Measurements from ENCODE around the gene SLC39A8. TPM values are rescaled to one million over a fixed set of nuclear protein-coding genes. Genes with fewer than 3 reads are reported as not detected.

Gene SLC39A8
- total RNA-seq, 4 donors from 2014 or later = 4.4 to 27.0 (median 7.9) TPM

DNA sequence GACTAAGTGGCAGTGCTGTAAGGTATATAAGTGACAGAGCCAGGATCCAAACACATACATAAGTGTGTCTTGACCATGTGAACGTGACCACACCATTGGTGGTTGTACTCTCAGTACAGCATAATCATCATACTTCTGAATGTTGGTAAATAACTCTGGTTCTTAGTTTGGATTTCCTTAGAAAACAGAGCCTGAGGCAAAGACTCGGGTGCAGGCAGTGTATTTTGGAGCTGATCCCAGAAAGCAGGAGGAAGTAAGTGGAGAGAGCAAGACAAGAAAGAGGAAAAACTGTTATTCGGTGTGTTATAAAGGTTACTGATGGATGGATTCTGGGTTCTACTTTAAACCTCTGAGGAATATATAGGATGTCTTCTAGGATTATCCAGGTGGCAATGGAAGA is 127.9 kb downstream of the SLC39A8 start:
- TF ChIP-seq, protein P1, sequence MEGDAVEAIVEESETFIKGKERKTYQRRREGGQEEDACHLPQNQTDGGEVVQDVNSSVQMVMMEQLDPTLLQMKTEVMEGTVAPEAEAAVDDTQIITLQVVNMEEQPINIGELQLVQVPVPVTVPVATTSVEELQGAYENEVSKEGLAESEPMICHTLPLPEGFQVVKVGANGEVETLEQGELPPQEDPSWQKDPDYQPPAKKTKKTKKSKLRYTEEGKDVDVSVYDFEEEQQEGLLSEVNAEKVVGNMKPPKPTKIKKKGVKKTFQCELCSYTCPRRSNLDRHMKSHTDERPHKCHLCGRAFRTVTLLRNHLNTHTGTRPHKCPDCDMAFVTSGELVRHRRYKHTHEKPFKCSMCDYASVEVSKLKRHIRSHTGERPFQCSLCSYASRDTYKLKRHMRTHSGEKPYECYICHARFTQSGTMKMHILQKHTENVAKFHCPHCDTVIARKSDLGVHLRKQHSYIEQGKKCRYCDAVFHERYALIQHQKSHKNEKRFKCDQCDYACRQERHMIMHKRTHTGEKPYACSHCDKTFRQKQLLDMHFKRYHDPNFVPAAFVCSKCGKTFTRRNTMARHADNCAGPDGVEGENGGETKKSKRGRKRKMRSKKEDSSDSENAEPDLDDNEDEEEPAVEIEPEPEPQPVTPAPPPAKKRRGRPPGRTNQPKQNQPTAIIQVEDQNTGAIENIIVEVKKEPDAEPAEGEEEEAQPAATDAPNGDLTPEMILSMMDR (IDR thresholded peaks at IDR 0.05) = no peak
- TF ChIP-seq EP300 (IDR thresholded peaks at IDR 0.05) (no peak), POLR2A (IDR thresholded peaks at IDR 0.05) (no peak)
- H3K9me3 ChIP-seq = no peaks in the 10 kb centered on the region
- H3K36me3 ChIP-seq = no peaks in the 10 kb centered on the region
- no peak overlapping the region for H3K27ac ChIP-seq
- WGBS, 2 donors = 29 to 37% methylated on average over 3 of the region's 3 CpGs
- no peaks in the 10 kb centered on the region for H3K4me1 ChIP-seq
- no peak overlapping the region for H3K4me3 ChIP-seq
- no peak for DNase-seq (ENCODE audit: low spot score in 2 of 2)
- H3K27me3 ChIP-seq = no peaks in the 10 kb centered on the region

DNA sequence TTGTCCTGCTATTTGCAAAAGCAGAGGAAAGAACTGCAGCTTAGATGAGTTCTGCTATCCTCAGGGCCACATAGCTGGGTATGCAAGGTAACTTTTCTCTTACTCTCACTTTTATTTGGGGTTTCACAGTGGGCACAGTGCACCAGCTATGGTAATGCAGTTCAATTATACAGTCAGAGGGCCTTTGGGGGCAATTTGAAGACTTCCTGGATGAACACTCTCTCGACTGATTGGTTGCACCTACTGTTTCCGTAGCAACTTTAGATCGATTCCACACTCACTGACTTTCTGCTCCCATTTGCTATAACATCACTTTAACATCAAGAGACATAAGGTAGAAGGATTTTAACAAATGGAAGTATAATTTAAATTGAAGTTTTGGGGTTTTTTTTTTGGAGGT is 128.6 kb downstream of the SLC39A8 start:
- H3K27ac ChIP-seq = no peak overlapping the region
- whole genome bisulfite sequencing, 2 donors = 77 to 83% methylated on average over 3 of the region's 3 CpGs

DNA sequence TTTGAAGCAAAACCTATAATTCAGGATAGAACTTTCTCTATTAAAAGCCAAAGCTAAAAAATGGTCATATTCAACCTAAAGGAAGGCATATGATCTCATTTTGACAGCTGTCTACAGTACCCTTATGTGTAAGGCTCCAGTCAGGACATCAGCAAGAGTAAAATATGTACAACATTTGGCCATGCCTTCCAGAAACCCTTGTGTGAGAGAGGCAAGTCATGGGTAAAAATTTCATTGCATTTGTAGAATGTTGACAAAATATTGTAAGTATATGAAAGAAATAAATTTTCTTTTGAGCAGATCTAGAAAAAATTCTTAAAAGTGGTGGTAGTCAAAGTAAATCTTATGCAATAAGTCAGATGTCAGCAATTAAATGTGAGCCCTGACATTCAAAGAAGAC is 132.3 kb downstream of the SLC39A8 start:
- H3K9me3 ChIP-seq = peaks cover 0 to 3% (median 0%) of the 10 kb centered on the region in 4 donors
- H3K27ac ChIP-seq = no peak overlapping the region
- no peak for DNase-seq (ENCODE audit: low spot score in 2 of 2)

More for the DNA sequence above, 128.6 kb downstream of the SLC39A8 start:
- TF ChIP-seq POLR2A (IDR thresholded peaks at IDR 0.05) = no peak
- no peak for TF ChIP-seq EP300 (IDR thresholded peaks at IDR 0.05)
- TF ChIP-seq, protein P1 (IDR thresholded peaks at IDR 0.05) = no peak
- H3K4me3 ChIP-seq = no peak overlapping the region
- DNase-seq (ENCODE audit: low spot score in 2 of 2) = no peak
- no peaks in the 10 kb centered on the region for H3K4me1 ChIP-seq
- H3K36me3 ChIP-seq = no peaks in the 10 kb centered on the region
- no peaks in the 10 kb centered on the region for H3K27me3 ChIP-seq
- H3K9me3 ChIP-seq = no peaks in the 10 kb centered on the region

More for the DNA sequence above, 132.3 kb downstream of the SLC39A8 start:
- no peak overlapping the region for H3K4me3 ChIP-seq
- no peak for TF ChIP-seq EP300 (IDR thresholded peaks at IDR 0.05)
- H3K36me3 ChIP-seq = no peaks in the 10 kb centered on the region
- H3K4me1 ChIP-seq = no peaks in the 10 kb centered on the region
- no peaks in the 10 kb centered on the region for H3K27me3 ChIP-seq

Small RNA genes within 50 kb of the gene (small RNA-seq; reads per million reads assigned to genes)
- not detected for gene RN7SL728P

Other genes starting within 250 kb of the SLC39A8 start
- gene NFKB1, start 155.9 kb upstream of the SLC39A8 start, total RNA-seq = 10 to 100 TPM; 21.6 to 44.8 (median 28.3) TPM

All from tibial nerve (tissue), 4 donors.